H9 (cell line): Measurements from ENCODE around the gene CDH9. TPM values are rescaled to one million over a fixed set of nuclear protein-coding genes. Genes with fewer than 3 reads are reported as not detected.

Experiments used
- DNase-seq: peaks from one replicate; pipeline ENCODE4 v3.0.0-alpha.2; 2017
- H2AFZ ChIP-seq: one replicate; pipeline ENCODE4 v1.6.1; 2013; ENCODE audit warnings: mild to moderate bottlenecking, low read length, control low read depth, moderate library complexity
- H2AK5ac ChIP-seq: 2 replicates; pipeline ENCODE4 v1.6.1; 2013; ENCODE audit warnings: low read length, control low read depth, mixed read lengths; ENCODE audit not compliant: insufficient read length
- H2BK120ac ChIP-seq: one replicate; pipeline ENCODE4 v1.6.1; 2013; ENCODE audit warnings: low read depth, mild to moderate bottlenecking, low read length, control low read depth, inconsistent platforms; ENCODE audit not compliant: poor library complexity, severe bottlenecking
- H2BK12ac ChIP-seq: 2 replicates; pipeline ENCODE4 v1.6.1; 2013; ENCODE audit warnings: low read length, control low read depth, mixed read lengths, low read depth; ENCODE audit not compliant: insufficient read length
- H2BK15ac ChIP-seq: 2 replicates; pipeline ENCODE4 v1.6.1; 2013; ENCODE audit warnings: low read depth, low read length, control low read depth
- H2BK20ac ChIP-seq: one replicate; pipeline ENCODE4 v1.6.1; 2013; ENCODE audit warnings: low read depth, mild to moderate bottlenecking, low read length, control low read depth, inconsistent platforms; ENCODE audit not compliant: poor library complexity, severe bottlenecking
- H2BK5ac ChIP-seq: 2 replicates; pipeline ENCODE4 v1.6.1; 2013; ENCODE audit warnings: low read length, control low read depth, mixed read lengths; ENCODE audit not compliant: insufficient read length
- H3K14ac ChIP-seq: 2 replicates; pipeline ENCODE4 v1.6.1; 2013; ENCODE audit warnings: low read length, control low read depth; ENCODE audit not compliant: insufficient read depth
- H3K18ac ChIP-seq: 2 replicates; pipeline ENCODE4 v1.6.1; 2013; ENCODE audit warnings: low read depth, mild to moderate bottlenecking, mixed read lengths, low read length, control low read depth; ENCODE audit not compliant: insufficient read length
- H3K23ac ChIP-seq: 2 replicates; pipeline ENCODE4 v1.6.1; 2013; ENCODE audit warnings: low read length, control low read depth, mixed read lengths, low read depth; ENCODE audit not compliant: insufficient read length
- H3K23me2 ChIP-seq: 2 replicates; pipeline ENCODE4 v1.6.1; 2013; ENCODE audit warnings: low read depth, mild to moderate bottlenecking, mixed read lengths, low read length, control low read depth; ENCODE audit not compliant: insufficient read length, poor library complexity, severe bottlenecking
- H3K27ac ChIP-seq: 2 replicates; pipeline ENCODE4 v1.5.1; 2013; ENCODE audit warnings: low read length, control low read depth, mixed read lengths, low read depth; ENCODE audit not compliant: insufficient read length
- H3K27me3 ChIP-seq: 2 replicates; pipeline ENCODE4 v1.6.1; 2013; ENCODE audit warnings: low read length, control low read depth, inconsistent platforms; ENCODE audit not compliant: insufficient read depth
- H3K4ac ChIP-seq: 2 replicates; pipeline ENCODE4 v1.6.1; 2013; ENCODE audit warnings: low read depth, mild to moderate bottlenecking, control low read depth, inconsistent platforms, low read length, moderate library complexity
- H3K4me1 ChIP-seq: 2 replicates; pipeline ENCODE4 v1.6.1; 2013; ENCODE audit warnings: low read length, control low read depth, inconsistent platforms; ENCODE audit not compliant: insufficient read depth
- H3K4me2 ChIP-seq: 2 replicates; pipeline ENCODE4 v1.6.1; 2013; ENCODE audit warnings: low read length, control low read depth, mixed read lengths; ENCODE audit not compliant: insufficient read length, insufficient read depth
- H3K56ac ChIP-seq: 2 replicates; pipeline ENCODE4 v1.6.1; 2013; ENCODE audit warnings: low read depth, mild to moderate bottlenecking, mixed read lengths, low read length, control low read depth; ENCODE audit not compliant: insufficient read length
- H3K79me1 ChIP-seq: 2 replicates; pipeline ENCODE4 v1.6.1; 2013; ENCODE audit warnings: low read depth, mild to moderate bottlenecking, moderate library complexity, low read length, control low read depth, inconsistent platforms; ENCODE audit not compliant: insufficient read depth, poor library complexity, severe bottlenecking
- H3K79me2 ChIP-seq: 2 replicates; pipeline ENCODE4 v1.6.1; 2013; ENCODE audit warnings: low read length, control low read depth, inconsistent platforms; ENCODE audit not compliant: insufficient read depth
- H3K9ac ChIP-seq: 2 replicates; pipeline ENCODE4 v1.6.1; 2013; ENCODE audit warnings: low read length, control low read depth, mixed read lengths; ENCODE audit not compliant: insufficient read length; ENCODE audit errors: extremely low read depth
- H3K9me3 ChIP-seq: one replicate; pipeline ENCODE4 v1.6.1; 2013; ENCODE audit warnings: low read depth, low read length, inconsistent platforms; ENCODE audit not compliant: control insufficient read depth
- H3T11ph ChIP-seq: one replicate; pipeline ENCODE4 v1.6.1; 2013; ENCODE audit warnings: mild to moderate bottlenecking, low read length, control low read depth, inconsistent platforms
- H4K20me1 ChIP-seq: one replicate; pipeline ENCODE4 v1.6.1; 2013; ENCODE audit not compliant: control insufficient read depth, insufficient read length, insufficient read depth
- H4K5ac ChIP-seq: 2 replicates; pipeline ENCODE4 v1.6.1; 2013; ENCODE audit warnings: low read depth, mild to moderate bottlenecking, mixed read lengths, low read length, control low read depth; ENCODE audit not compliant: insufficient read length
- H4K8ac ChIP-seq: replicated peaks from 2 replicates; pipeline ENCODE4 v1.6.1; 2013; ENCODE audit warnings: low read length, control low read depth, mixed read lengths, low read depth; ENCODE audit not compliant: insufficient read length
- H4K91ac ChIP-seq: 2 replicates; pipeline ENCODE4 v1.6.1; 2013; ENCODE audit warnings: low read depth, mild to moderate bottlenecking, moderate library complexity, mixed read lengths, low read length, control low read depth; ENCODE audit not compliant: insufficient read length
- H3K27ac Mint-ChIP-seq, 3 experiments: 2 replicates in 2 of 3; 3 replicates in 1 of 3; pipeline ENCODE4 v1.8.0; 2020 to 2021; ENCODE audit warnings: mixed read lengths in 3 of 3, mild to moderate bottlenecking in 1 of 3, moderate library complexity in 1 of 3
- H3K27me3 Mint-ChIP-seq: 2 replicates; pipeline ENCODE4 v1.8.0; 2021; ENCODE audit warnings: low read depth, mild to moderate bottlenecking, moderate library complexity, mixed read lengths
- H3K36me3 Mint-ChIP-seq, 3 experiments: 2 replicates in 2 of 3; 3 replicates in 1 of 3; pipeline ENCODE4 v1.8.0; 2020 to 2021; ENCODE audit warnings: low read depth in 3 of 3, mixed read lengths in 3 of 3; ENCODE audit not compliant: insufficient read depth in 1 of 3
- H3K4me1 Mint-ChIP-seq, 2 experiments: 2 replicates each; pipeline ENCODE4 v1.8.0; 2020; ENCODE audit warnings: mixed read lengths in 2 of 2
- H3K4me3 Mint-ChIP-seq, 2 experiments: 2 replicates in 1 of 2; 3 replicates in 1 of 2; pipeline ENCODE4 v1.8.0; 2020 to 2021; ENCODE audit warnings: mild to moderate bottlenecking in 2 of 2, mixed read lengths in 2 of 2, moderate library complexity in 1 of 2
- H3K9me3 Mint-ChIP-seq, 2 experiments: 2 replicates in 1 of 2; 3 replicates in 1 of 2; pipeline ENCODE4 v1.8.0; 2020; ENCODE audit warnings: mild to moderate bottlenecking in 2 of 2, mixed read lengths in 2 of 2, moderate library complexity in 1 of 2
- CTCF ChIP-seq: fragments of 200-600 bp; sonication (generic); conservative IDR thresholded peaks from 3 replicates; pipeline ENCODE4 v1.8.0; 2021; ENCODE audit warnings: antibody characterized with exemption, mild to moderate bottlenecking
- WGBS: extraction: QIAGEN DNeasy Blood & Tissue Kit; methylation state at CpG from one replicate; pipeline ENCODE4 v1.1.7; 2013; ENCODE audit warnings: missing lambda C conversion rate, low lambda C conversion rate, mixed read lengths; ENCODE audit not compliant: insufficient read length; ENCODE audit errors: extremely low coverage; 5-methylcytosine and 5-hydroxymethylcytosine counted together
- total RNA-seq: library from RNA; stranded (reverse); gene quantifications from 2 replicates; pipeline ENCODE4 v1.2.1, GENCODE V29; 2021

CDH9 gene
- total RNA-seq, 1 experiment from 2014 or later = 0.61 TPM

DNA sequence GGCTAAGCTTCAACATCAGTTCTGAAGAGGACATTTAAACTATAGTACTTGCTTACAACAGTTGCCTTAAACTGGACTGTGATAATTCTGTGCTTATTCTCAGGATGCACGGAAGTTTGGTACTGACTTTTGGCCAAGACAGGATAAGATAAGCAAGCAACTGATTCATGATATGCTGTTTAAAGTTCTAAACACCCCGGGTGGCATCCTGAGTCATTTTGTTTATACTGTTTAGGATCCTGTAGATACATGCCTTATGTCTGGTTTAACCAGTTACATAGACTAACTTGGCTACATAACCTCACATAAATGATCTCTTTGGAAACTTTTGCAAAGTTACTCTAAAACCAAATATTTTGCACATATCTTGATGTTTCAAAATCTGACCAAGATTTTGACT is 95.9 kb downstream of the CDH9 start:
- Histone ChIP-seq H3K4ac (no peak overlapping the region), H3T11ph (no peak overlapping the region), H3K79me1 (no peaks in the 10 kb centered on the region), H3K27me3 (no peaks in the 10 kb centered on the region), H3K18ac (no peak overlapping the region), H3K27ac (no peak overlapping the region), H3K79me2 (no peaks in the 10 kb centered on the region), H3K9me3 (no peaks in the 10 kb centered on the region), H4K91ac (no peak overlapping the region), H2BK20ac (no peak overlapping the region), H2AFZ (no peak overlapping the region), H3K9ac (no peak overlapping the region), H2BK15ac (no peak overlapping the region), H3K4me2 (no peak overlapping the region), H3K4me1 (no peaks in the 10 kb centered on the region), H4K20me1 (no peaks in the 10 kb centered on the region), H3K23ac (no peak overlapping the region), H3K56ac (no peak overlapping the region), H3K23me2 (no peaks in the 10 kb centered on the region), H4K8ac (no peak overlapping the region), H4K5ac (no peak overlapping the region), H2AK5ac (no peak overlapping the region), H2BK12ac (no peak overlapping the region), H2BK120ac (no peak overlapping the region), H3K14ac (no peak overlapping the region), H2BK5ac (no peak overlapping the region)
- no peaks in the 10 kb centered on the region for H3K36me3 Mint-ChIP-seq
- no peaks in the 10 kb centered on the region for H3K27me3 Mint-ChIP-seq
- no peaks in the 10 kb centered on the region for H3K4me1 Mint-ChIP-seq
- no peak overlapping the region for H3K4me3 Mint-ChIP-seq
- TF ChIP-seq CTCF = no peak
- no CpG with 5 or more reads among the region's 2 CpGs for WGBS
- H3K9me3 Mint-ChIP-seq = no peaks in the 10 kb centered on the region
- DNase-seq = no peak
- H3K27ac Mint-ChIP-seq = no peak overlapping the region
